Measurements from ENCODE around the gene WDR38.

The WDR38 gene

DNA sequence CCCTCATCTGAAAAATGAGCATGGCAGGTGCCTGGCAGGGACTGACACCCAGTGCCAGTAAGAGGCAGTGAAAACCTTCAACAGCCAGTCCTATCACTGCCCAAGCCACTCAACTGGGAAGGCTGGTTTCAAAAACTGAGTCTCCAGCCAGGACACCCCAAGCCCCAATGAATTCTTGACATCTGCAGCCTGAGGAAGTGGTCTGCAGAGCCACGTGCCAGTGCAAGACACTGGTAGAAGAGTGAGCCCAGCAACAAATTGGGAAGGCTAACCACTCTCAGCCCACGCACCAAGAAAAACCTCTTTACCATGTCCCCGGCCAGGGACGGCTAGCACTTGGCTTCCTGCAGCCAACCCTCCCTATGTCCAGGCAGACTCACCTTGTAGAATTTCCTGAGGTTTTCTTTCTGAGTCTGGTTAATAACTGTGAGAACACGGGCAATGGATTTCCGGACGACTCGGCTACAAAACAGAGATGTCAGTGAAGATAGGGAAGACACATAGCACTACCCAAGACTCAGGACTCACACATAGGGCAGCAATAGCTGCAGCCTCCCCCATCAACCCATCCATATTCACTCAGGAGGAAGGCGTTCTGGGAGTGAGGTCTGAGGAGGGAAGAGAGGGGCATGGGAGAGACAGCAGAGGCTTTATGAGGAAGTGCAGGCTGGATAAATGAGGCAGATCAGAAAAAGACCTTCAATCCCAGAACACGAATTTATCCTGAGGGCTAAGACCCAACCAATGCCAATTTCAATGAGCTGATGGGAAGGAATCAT is 6.7 kb downstream of the WDR38 start:
- no peak for DNase-seq

DNA sequence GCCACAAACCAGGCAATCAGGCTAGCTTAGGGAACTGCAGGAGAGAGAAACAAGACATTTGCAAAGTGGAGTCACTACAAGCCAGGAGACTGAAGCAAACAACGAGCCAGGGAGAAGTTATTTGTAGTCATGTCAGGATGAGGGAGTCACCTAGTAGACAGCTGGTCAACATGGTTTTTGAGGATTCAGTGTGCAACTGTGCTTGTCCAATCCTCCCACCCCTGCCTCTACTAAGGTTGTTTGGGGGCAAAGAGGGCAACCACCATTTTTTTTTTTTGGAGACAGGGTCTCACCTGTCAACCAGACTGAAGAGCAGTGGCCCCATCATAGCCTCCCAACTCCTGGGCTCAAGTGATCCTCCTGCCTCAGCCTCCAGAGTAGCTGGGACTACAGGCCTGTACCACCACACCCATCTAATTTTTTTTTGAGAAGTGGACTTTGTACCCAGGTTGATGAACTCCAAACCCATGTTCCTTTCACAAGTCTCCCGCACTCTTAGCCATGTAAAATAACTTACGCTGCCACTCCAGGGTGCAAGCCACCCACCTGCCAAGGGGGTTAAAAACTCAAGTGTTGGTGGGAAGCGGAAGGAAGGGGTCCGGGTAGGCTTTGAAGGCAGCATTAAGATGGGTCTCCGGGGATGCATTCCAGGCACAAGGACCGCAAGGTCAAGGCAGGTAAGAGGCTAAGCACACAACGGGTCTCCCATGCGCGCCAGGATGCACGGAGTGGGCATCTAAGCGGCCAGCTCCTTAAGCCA is 7.5 kb downstream of the WDR38 start:
- DNase-seq, result no peak

DNA sequence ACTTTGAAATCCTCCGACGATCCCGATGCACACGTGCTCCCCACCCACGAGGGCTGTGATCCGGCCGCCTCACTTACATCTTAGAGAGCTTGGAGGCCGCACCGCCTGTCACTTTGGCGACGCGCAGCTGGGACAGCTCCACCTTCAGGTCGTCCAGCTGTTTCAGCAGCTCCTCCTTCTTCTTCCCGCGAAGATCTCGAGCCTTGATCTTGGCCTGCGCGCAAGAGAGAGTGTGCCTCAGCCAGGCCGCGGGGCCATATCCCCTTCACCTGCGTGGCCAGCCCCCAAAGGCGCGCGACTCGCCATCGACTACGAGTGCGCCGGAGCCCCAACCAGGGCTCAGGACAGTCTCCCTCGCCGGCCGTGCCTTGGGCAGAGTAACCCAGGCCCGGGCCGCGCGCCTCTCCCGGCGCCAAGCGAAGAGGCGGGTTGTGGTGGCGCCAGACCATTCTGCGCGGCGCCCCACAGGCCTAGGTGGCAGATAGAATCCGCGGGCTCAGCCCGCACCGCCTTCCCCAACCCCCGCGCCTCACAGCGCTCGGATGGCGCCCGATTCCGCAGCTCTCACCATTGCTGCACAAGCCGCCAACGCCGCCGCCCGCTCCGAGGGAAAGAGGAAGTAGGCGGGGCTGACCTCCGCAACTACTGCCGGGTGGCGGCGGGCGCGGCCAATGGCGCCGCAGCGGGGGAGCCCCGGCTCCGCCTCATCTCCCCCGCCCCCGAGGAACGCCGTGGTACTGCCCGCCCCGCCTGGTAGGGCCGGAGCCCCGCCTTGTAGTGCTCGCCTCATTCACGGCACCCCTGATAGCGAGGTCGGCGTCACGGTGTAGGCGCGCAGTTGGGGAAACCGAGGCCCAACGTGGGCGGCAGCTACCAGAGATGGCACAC is 8.3 kb downstream of the WDR38 start, which contains the start of the genes ARPC5L and RPL35:
TSS of gene ARPC5L (plus strand) at position 789 of the 888 bp plus-strand sequence. CDS start 7,161 bp downstream, outside the sequence.
TSS of gene RPL35 (minus strand) at position 616 of the 888 bp plus-strand sequence. CDS start at position 571, 45 bp downstream.
- DNase-seq, result peak; percentile 83

DNA sequence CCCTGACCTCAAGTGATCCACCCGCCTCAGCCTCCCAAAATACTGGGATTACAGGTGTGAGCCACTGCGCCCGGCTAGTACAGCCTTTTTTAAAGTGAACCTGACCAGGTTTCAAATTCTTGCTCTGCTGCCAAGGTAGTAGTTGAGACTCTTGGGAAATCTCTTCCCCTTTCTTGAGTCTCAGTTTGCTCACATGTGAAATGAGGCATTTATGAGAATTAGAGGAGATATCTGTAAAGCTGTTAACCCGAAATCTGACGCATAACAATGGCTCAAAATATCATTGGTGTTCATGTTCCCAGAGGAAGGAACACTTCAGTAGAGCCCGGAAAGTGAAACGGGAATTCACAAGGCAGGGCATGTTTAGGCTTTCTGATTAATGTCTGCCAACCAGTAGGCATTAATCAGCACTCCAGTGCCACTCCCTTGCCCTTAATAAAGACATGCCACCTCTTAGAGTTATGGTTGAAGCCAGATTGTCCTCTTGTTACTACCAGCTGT is 10.2 kb downstream of the WDR38 start:
- no peak for DNase-seq

DNA sequence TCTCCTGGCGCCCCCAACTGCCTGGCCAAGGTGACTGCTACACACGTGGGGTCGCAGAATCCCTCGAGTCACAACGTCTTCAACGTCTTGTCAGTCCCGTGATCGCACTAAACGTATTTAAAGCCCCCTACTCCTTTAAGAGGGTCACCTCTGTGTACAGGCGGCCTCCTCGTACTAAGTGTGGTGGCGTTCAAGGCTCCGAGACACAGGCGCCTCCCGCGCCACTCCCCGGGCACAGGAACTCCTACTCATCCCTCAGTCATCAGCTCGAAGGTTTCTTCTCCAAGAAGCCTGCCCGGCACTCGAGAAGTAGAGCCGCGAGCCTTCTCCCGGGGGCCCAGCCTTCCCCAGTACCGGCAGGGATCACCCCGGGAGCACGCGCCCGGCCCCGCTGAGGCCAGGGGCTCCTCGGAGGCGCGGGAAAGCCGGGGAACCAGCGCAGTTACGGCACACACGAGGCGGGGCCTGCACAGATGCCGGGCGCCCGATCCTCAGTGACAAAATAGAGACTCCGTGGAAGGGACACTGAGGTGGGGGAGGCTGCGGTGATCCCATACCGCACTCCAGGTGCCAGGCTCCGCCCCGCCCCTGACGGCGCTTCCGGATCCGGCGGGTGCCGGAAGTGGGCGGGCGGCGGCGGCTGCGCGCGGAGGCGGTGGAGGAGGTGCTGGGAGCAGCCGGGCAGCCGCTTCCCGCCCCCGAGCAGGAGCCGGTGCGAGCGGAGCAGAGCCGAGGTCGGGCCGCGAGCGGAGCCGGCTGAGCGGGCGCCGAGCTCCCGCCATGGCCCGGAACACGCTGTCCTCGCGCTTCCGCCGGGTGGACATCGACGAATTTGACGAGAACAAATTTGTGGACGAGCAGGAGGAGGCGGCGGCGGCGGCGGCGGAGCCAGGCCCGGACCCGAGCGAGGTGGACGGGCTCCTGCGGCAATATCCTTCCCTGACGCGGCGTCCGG is 15.5 kb downstream of the WDR38 start:
- peak; percentile 70 for DNase-seq

DNA sequence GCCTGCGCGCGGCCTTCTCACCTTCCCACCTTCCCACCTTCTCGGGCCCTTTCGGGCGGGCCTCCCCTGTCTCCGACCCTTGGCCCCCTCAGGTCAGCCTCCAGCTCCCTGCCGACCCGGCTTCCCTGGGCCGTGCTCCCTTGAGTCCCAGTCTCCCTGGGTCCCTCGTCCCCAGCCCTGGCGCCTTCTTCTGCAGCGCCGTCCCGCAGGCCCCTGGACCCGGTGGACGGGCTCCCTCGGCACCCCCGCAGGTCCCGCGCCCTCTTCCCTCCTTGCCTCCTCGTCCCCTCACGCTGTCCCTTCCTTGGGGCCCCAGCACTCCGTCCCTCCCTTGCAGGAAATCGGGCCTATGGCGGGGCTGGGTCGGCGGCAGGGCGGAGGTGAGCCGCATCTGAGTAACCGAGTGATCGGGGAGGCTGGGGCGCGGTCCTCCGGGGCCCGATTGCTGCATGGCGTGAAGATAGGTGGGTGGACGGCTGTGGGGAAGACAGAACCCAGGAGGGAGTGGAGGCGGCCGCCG is 16.3 kb downstream of the WDR38 start:
- no peak for DNase-seq

DNA sequence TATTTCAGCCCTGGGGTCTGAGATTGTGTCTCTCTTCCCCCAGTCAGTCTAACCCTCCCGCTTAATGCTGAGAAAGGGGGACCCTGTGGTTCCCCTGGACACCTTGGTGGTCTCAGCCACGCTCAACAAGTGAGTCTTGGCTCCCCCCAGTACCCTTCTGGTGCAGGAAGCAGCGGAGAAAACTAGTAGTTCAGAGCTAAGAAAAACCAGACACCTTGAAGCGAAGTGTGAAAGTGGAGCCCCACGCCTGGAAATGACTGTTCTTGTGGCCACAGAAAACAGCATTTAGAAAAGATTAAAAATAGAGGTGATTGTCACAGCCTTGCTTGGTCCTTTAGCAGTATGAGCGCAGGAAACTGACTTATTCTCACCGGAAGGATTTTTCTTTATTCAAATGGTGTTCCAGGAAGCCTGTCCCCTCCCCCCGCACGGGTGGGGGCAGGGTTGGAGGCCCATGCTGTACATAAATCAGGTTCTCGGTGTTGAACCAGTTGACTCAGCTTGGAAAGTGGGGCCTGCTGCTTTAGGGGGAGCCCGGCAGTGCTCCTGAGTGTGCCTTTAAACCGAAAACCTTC is 16.8 kb downstream of the WDR38 start:
- no peak for DNase-seq

DNA sequence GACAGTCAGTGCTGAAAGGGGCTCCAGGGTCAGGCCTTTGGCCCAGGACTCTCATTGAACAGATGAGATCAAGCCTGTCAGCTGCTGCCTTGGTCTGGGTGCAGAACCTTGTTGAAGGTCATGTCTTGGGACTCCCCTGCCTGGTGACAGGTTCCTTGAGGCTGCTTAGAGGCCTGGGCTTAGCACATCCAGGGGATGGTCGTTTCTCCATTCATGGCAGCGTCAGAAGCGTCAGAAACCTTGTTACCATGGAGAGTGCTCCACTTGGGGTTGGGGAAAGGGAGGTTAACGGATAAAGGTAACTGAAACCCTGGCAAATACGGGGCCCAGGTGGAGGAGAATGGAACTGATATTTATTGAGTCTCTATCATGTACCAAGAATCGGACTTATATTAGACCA is 17.5 kb downstream of the WDR38 start:
- no peak for DNase-seq

DNA sequence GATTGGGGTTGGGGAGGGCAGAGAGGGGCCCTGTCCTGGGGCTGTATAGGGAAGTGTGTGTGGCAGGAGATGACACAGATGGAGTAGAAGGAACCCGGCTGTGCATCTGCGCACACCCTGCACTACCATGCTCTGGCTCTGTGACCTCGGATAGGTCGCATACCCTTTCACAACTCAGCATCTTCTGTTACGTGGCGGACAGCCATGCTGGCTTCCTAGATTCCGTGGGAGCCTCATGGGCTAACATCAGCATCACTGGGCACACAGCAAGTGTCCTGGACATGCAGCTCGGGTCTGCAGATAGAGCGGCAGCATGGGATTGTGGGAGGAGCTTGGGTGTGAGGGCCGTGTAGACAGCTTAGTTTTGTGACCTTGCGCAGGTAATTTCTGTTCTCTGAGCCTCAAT is 17.9 kb downstream of the WDR38 start:
- no peak for DNase-seq

DNA sequence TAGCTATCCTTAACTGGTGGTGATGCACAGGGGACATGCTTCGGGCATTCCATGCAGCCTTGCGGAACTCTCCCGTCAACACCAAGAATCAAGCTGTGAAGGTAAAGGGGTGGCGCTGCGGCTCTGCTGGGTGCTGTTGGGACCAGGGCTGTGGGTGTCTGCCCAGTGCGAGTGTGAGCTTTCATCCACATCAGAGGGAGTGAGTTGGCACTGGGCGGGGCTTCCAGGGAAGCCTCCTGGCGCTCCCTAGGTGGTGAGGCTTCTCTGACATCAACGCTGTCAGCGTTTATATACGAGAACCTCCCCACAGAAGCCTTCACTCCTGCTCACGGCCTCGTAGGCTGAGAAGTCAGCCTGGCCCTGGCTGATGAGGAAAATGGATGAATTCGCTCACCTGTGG is 20.4 kb downstream of the WDR38 start:
- DNase-seq, result peak; percentile 45

DNA sequence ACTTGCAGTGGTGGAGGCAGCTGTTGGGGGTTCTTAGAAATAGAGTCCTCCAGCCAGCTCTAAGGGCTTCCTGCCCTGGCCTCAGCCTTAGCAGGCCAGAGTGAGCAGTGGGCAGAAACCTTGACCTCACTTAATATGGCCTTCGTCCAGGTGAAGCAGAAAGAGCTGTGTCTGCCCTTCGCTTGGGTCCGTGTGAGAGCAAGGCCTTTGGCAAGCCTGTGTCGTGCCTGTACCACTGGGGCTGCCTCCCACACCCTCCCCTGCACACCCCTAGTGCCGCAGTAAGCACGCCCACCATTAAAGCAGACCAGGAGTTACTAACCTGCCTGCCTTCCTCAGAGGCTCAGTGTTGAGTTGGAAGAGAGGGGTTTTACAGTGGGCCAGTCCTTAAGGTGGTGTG is 22.2 kb downstream of the WDR38 start:
- DNase-seq, result no peak

DNA sequence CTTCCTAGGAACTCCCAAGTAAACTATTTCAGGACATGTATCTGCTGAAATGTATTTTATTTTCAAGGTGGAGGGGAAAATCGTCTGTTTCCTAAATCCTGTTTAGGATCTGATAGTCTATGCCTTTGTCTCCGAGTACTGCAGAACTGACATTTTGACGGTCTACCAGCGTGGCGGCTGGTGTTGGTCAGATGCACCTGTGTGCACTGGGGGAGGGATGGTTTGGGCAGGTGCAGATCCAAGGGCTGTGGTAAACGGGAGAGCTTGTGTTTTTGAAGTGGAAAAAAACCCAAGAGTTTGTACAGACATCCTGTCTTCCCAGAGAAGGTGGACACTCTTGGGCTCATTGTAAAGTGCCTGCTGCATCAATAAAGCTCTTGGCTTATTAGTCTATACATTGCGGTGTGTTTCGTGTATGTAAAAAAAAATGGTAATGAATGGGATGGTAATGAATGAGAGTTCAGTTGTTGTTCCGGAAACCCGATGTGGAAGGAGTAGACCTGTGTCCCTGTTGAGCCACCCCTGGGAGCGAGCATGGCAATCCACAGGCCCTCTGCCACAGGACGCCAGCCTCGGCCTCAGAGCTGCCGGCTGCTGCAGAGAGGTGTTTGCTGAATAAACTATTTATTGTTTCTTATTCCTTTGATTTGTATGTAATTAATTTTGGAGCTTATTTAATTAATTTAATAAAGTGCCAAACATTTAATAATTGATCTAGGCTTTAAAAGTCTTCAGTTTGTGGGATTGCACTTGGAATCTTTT is 23.9 kb downstream of the WDR38 start:
- DNase-seq, result no peak

DNA sequence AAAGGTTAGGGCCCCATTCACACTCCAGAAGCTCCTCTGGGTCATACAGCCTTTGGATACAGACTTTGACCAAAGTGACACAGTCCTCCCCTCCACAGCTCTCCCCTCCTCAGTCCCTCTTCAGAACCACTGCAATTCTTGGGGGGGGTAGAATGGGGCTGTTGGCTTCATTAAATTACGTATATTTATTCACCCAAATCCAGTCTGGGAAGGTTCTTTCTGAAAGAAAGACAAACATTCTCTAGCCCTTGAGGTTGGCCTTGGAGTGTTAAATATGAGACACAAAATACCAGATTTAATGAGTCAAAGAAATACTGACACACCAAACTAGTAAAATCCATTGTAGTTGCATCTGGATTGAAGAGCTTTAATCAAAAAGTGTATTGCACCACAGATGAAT is 24.8 kb downstream of the WDR38 start:
- DNase-seq, result no peak

DNA sequence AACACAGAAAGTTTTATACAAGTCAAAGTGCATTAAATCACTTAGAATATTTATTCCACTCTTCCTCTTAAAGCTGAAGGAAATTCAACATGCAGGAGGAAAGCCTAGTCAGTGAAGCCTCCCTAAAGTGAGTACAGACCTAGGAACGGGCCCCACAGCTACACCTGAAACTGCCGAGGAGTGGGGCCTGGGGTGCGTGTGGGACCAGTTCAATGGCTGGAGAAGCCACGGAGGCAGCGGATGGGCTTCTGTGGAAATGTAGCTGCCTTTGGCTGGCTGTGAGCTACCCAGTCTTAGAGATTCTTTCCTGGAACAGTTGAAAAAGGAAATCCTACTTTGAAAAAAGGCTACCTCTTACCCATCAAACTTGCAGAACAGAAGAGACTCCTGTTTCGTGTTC is 25.3 kb downstream of the WDR38 start:
- DNase-seq, result no peak

DNA sequence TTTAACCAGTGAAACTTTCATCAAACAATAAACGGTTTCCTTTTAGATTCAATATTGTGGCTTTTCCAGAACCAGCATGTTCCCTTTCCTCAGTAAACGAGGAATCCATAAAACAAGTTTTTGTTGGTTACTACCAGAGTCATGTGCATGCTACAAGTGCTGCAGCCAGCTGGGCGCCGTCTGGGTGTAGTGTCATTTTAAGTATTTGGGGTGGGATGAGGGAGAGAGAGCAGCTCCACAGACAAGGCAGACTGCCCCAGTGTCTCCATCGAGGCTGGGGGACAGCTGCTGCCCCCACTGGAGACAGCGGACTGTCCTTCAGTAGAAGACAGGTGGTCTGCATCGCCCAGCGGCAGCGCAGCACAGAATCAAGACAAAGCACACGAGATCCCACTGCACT is 26.0 kb downstream of the WDR38 start:
- DNase-seq, result no peak

DNA sequence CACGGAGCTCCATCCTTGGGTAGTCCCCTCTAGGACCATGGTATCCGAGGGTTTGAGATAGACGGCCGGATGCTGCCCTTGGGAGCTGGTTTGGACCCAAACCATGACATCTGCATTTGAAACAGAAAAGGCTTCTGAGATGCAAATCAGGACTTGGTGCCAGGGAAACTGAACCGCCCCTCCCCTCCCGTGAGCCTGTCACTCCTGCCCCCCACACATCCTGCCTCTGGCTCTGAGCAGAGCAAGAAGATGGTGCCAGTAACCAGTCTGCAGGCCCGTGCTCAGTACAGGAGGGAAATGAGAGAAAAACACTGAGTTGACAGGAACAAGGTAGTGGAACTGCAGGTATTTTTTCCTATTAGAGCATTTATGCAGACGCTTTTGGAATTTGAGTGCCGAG is 27.2 kb downstream of the WDR38 start:
- no peak for DNase-seq

DNA sequence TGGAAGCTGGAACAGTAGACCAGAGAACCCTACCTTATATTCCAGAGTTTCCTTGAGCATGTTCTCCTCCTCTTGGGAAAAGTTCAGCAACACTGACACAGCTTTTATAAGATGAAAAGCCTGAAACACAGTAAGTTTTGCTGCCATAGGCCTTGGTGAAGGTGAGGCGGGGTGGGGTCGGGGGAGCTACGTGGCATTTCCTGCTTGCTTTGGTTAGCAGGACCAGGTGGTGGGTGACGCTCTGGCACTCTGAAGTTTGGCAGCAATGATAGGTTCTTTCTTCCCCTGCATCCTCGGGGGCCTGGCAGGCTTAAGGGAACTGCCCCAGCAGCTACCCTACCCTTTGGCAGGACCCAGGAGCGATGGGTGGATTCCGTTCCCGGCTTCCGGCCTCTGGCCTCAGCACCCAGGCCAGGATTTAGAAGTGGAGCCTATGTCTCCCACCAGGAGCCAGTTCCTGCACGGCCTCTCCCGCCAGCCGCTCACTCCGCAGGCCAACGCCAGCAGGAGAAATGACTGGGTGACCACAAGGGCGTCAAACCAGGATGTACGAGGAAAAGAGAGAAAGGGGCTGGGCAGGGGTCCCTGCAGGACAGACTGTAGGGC is 28.0 kb downstream of the WDR38 start:
- no peak for DNase-seq

DNA sequence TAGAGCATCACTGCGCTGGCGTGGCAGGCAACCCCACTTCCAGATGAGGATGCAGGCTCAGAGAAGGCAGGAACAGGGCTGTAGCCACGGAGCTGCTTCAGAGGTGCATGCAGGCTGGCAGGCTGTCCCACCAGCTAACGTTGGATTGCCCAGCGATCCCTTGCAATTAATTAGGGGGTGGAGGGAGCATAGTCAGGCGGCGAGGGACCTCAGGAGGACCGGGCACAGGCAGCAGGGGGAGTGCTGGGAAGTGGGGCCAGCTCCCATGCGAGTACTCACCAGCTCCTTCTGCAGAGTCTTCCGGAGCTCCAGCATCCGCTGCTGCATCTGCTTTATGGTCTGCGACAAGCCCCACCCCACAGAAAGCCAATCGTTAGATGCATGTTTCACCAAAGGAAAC is 29.0 kb downstream of the WDR38 start:
- DNase-seq, result no peak

DNA sequence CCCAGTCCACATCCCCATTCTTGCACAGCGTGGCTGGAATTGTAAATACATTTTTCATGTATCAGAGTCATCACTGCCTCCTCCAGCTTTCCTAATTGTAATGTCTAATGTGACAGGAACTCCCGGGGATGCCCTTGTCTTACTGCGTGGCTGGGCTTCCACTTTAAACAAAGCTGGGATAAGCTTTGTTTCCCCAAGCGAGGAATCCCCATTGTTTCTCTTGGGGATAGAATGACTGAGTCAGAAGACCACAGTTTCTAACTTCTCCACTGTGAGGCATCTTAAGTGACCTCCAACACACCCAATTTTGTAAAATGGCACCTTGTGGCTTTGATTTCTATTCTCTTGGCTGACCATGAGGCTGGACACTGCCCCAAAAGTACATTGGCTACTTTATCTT is 31.1 kb downstream of the WDR38 start:
- DNase-seq, result no peak

DNA sequence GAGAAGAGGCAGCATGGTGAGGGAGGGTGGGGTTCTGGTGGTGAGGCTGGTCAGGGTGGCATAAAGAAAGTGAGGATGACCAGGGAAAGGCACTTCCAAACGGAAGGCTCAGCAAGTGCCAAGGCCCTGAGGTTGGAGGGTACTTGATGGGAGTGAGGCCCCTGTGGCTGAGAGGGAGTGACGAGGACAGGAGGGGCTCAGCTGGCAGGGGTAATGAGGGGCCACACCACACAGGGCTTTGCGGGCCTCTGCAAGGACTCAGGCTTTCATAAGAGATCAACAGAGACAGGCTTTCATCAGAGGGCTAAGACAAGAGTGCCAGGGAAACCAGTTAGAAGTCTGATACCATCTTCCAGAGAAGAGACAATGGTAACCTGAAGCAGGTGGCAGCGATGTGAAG is 32.3 kb downstream of the WDR38 start:
- no peak for DNase-seq
